Measurements from ENCODE around the gene KIF4A.
A peak's percentile ranks its signal among the peaks of the same experiment; 100 is the strongest.
"Not testable (repeated sequence)": the region's sequence is repeated elsewhere in the genome, so short reads cannot be mapped to it uniquely, and the experiment has no call there.

KIF4A gene

GRCh38 chrX:70289793-70290770 lies at the start of gene KIF4A, which contains the start of gene PDZD11:
Gene KIF4A, plus strand, starts transcription at chrX:70290104. Its CDS starts 355 bp downstream, at chrX:70290459.
Gene PDZD11, minus strand, starts transcription at chrX:70289927. Its CDS starts 586 bp downstream, at chrX:70289341.
- Mint-ChIP-seq H3K4me3 (peak within 1 kb of the TSS; percentile 88), H3K27me3 (ENCODE audit: low read depth) (no peaks in the 10 kb centered on the region), H3K9me3 (no peaks in the 10 kb centered on the region), H3K4me1 (ENCODE audit: low read depth) (peaks cover 26% of the 10 kb centered on the region), H3K36me3 (ENCODE audit: low read depth) (peaks cover 10% of the 10 kb centered on the region), H3K27ac (peak within 1 kb of the TSS; percentile 91)

DNA sequence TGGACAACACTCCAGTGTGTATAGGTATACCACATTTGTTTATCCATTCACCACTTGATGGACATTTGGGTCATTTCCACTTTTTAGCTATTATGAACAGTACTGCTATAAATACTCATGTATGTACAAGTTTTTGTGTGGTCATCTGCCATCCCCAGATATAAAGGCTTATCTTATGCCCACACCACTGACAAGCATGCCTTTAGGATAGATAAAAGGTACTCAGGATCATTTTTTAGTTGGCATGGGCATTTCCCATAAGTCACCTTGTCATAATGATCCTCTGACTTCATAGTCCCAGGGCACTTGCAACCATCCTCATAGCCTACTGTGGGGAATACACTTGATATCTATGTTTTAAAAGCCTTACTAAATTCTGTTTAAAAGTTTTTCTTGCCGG lies 49.2 kb upstream of the KIF4A start:
- H3K36me3 Mint-ChIP-seq (ENCODE audit: low read depth), result no peaks in the 10 kb centered on the region
- no peaks in the 10 kb centered on the region for H3K9me3 Mint-ChIP-seq
- no peaks in the 10 kb centered on the region for H3K27me3 Mint-ChIP-seq (ENCODE audit: low read depth)
- no peaks in the 10 kb centered on the region for H3K4me1 Mint-ChIP-seq (ENCODE audit: low read depth)
- no peak overlapping the region for H3K27ac Mint-ChIP-seq
- no peak overlapping the region for H3K4me3 Mint-ChIP-seq

GRCh38 chrX:70241501-70241900 lies 48.4 kb upstream of the KIF4A start:
- H3K4me1 Mint-ChIP-seq (ENCODE audit: low read depth), result no peaks in the 10 kb centered on the region
- no peak overlapping the region for H3K27ac Mint-ChIP-seq
- no peaks in the 10 kb centered on the region for H3K27me3 Mint-ChIP-seq (ENCODE audit: low read depth)
- no peaks in the 10 kb centered on the region for H3K36me3 Mint-ChIP-seq (ENCODE audit: low read depth)
- no peaks in the 10 kb centered on the region for H3K9me3 Mint-ChIP-seq
- H3K4me3 Mint-ChIP-seq, result no peak overlapping the region

- not testable (repeated sequence) for H3K36me3 Mint-ChIP-seq (ENCODE audit: low read depth); H3K27ac Mint-ChIP-seq; H3K27me3 Mint-ChIP-seq (ENCODE audit: low read depth); H3K4me3 Mint-ChIP-seq; H3K4me1 Mint-ChIP-seq (ENCODE audit: low read depth); H3K9me3 Mint-ChIP-seq
Observed at GRCh38 chrX:70243601-70244000, 46.3 kb upstream of the KIF4A start.

DNA sequence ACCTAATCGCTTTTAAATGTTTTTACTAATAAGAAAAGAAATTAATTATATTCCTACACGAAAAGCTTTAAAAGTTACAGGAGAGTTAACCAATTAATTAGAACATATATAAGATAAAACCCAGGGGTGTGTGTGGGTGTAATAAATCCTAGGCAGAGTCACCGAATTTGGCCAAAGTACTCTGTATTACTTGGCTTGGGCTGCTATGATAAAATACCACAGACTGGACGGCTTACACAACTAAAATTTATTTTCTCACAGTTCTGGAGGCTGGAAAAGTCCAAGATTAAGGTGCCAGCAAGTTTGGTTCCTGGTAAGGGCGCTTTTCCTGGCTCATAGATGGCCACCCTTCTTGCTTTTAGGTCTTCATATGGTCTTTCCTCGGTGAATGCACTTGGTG lies 45.0 kb upstream of the KIF4A start:
- H3K36me3 Mint-ChIP-seq (ENCODE audit: low read depth), result no peaks in the 10 kb centered on the region
- no peak overlapping the region for H3K4me3 Mint-ChIP-seq
- H3K27me3 Mint-ChIP-seq (ENCODE audit: low read depth), result no peaks in the 10 kb centered on the region
- no peaks in the 10 kb centered on the region for H3K9me3 Mint-ChIP-seq
- H3K27ac Mint-ChIP-seq, result no peak overlapping the region
- H3K4me1 Mint-ChIP-seq (ENCODE audit: low read depth), result no peaks in the 10 kb centered on the region

DNA sequence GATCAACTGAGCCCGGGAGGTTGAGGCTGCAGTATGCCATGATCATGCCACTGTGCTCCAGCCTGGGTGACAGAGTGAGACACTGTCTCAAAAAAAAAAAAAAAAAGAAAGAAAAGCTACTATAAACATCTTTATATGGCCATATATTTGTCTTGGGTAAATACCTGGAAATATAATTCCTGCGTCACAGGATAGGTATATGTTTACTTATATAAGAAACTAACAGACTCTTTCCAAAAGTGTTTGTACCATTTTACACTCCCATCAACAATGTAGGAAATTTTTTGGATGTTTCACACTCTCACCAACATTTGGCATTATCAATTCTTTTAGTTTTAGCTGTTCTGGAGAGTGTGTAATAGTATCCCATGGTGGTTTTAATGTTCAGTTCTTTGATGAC lies 42.7 kb upstream of the KIF4A start:
- H3K27me3 Mint-ChIP-seq (ENCODE audit: low read depth), result no peaks in the 10 kb centered on the region
- no peaks in the 10 kb centered on the region for H3K9me3 Mint-ChIP-seq
- no peaks in the 10 kb centered on the region for H3K4me1 Mint-ChIP-seq (ENCODE audit: low read depth)
- no peak overlapping the region for H3K27ac Mint-ChIP-seq
- no peak overlapping the region for H3K4me3 Mint-ChIP-seq
- no peaks in the 10 kb centered on the region for H3K36me3 Mint-ChIP-seq (ENCODE audit: low read depth)

DNA sequence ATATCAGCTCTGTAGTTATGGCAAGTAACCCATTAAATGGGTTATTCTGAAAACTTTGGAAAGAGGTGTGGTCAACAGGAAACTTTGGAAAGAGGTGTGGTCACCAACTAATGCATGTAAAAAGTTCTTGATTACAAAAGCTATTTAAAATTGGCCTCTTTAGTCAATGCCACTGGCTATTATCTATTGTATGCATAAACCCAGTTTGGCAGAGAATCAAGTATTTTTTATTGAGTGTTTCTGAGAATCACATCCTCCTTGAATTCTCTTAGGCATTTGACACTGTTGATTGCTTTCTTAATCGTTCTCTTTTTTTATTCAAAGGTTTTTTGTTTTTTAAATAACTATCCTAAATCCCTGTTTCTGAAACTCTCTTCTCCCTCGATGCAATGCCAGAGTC lies 37.4 kb upstream of the KIF4A start:
- Mint-ChIP-seq H3K27ac (no peak overlapping the region), H3K9me3 (no peaks in the 10 kb centered on the region), H3K4me1 (ENCODE audit: low read depth) (peaks cover 3% of the 10 kb centered on the region), H3K4me3 (no peak overlapping the region), H3K36me3 (ENCODE audit: low read depth) (no peaks in the 10 kb centered on the region), H3K27me3 (ENCODE audit: low read depth) (no peaks in the 10 kb centered on the region)

DNA sequence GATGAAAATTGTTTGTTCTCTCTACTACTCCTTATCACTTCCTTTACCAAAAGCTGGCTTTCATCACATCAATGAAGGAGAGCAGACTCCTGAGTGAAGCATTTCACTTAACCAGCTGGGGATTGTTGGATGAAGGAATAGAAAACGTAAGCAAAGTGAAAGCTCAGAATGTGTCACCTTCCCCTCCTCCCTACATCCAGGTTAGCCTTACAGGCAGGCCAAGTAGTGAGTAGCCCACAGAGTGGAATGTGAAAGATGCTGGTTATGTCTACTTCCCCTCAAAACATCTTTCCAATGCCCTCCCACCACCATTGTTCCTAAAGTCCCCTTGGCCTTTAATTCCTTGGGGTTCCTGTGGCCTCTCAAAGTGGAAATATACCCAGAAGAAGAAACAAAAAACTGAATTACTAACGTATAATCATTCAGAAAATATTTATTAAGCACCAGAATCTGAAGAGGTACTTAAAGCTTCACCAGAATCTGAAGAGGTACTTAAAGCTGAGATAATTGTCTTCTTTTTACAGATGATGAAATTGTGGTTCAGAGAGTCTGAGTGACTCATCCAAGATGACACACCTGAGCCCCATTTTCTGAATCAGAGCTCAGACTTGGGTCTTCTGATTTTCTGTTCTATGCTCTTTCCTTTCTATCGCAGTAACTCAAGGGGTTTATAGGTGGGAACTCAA lies 36.4 kb upstream of the KIF4A start:
- H3K27ac Mint-ChIP-seq, result no peak overlapping the region
- H3K9me3 Mint-ChIP-seq, result no peaks in the 10 kb centered on the region
- H3K27me3 Mint-ChIP-seq (ENCODE audit: low read depth), result no peaks in the 10 kb centered on the region
- H3K4me3 Mint-ChIP-seq, result no peak overlapping the region
- peaks cover 3% of the 10 kb centered on the region for H3K4me1 Mint-ChIP-seq (ENCODE audit: low read depth)
- H3K36me3 Mint-ChIP-seq (ENCODE audit: low read depth), result no peaks in the 10 kb centered on the region

GRCh38 chrX:70254063-70254400 lies 35.9 kb upstream of the KIF4A start:
- Mint-ChIP-seq H3K4me3 (no peak overlapping the region), H3K27me3 (ENCODE audit: low read depth) (no peaks in the 10 kb centered on the region), H3K4me1 (ENCODE audit: low read depth) (peaks cover 3% of the 10 kb centered on the region), H3K36me3 (ENCODE audit: low read depth) (no peaks in the 10 kb centered on the region), H3K27ac (no peak overlapping the region), H3K9me3 (no peaks in the 10 kb centered on the region)

- Mint-ChIP-seq H3K36me3 (ENCODE audit: low read depth) (no peaks in the 10 kb centered on the region), H3K27me3 (ENCODE audit: low read depth) (no peaks in the 10 kb centered on the region), H3K4me1 (ENCODE audit: low read depth) (peaks cover 3% of the 10 kb centered on the region), H3K27ac (no peak overlapping the region), H3K4me3 (no peak overlapping the region), H3K9me3 (no peaks in the 10 kb centered on the region)
Observed at GRCh38 chrX:70254909-70255308, 35.0 kb upstream of the KIF4A start.

GRCh38 chrX:70255452-70255851 lies 34.5 kb upstream of the KIF4A start:
- peaks cover 3% of the 10 kb centered on the region for H3K4me1 Mint-ChIP-seq (ENCODE audit: low read depth)
- no peak overlapping the region for H3K4me3 Mint-ChIP-seq
- no peak overlapping the region for H3K27ac Mint-ChIP-seq
- H3K36me3 Mint-ChIP-seq (ENCODE audit: low read depth), result no peaks in the 10 kb centered on the region
- H3K27me3 Mint-ChIP-seq (ENCODE audit: low read depth), result no peaks in the 10 kb centered on the region
- H3K9me3 Mint-ChIP-seq, result no peaks in the 10 kb centered on the region

DNA sequence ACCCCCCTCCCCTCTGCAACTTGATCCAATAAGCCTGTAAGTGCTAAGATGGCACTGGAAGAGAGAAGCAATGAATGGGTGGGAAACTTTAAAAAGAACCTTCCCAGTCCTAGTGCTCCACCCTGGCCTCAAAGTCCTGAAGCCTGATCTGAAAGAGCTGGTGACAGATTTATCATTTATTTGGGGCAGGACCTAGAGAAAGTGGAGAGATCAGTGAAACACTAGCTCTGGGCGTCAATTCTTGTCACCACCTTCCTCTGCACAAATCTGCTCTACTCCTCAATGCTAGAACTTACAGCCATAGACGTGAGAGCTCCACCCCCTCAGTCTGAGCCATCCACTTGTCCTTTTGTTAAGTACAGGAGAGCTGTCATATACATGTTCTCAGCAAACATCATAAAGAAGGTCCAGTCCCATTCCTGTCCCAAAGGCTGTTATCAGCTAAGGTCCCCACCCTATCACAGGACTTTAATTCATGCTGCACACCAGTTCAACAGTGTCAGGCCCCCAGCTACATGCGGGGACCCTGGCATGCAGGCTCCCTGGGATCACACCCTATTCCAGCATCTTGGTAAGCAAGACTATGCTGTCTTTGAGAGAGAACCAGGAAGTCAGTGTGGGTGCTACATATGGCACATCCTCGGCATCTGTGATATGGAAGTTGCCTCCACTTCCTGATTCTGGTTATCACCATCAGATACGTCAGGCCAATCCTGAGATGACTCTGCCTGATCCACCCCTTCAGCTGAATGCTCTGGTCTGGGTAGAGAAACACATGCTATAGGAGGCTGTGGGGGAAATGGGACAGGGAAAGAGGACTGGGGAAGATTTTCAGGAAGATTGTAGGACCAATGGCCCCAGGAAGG lies 32.2 kb upstream of the KIF4A start:
- no peaks in the 10 kb centered on the region for H3K27me3 Mint-ChIP-seq (ENCODE audit: low read depth)
- peaks cover 3% of the 10 kb centered on the region for H3K4me1 Mint-ChIP-seq (ENCODE audit: low read depth)
- H3K9me3 Mint-ChIP-seq, result no peaks in the 10 kb centered on the region
- no peaks in the 10 kb centered on the region for H3K36me3 Mint-ChIP-seq (ENCODE audit: low read depth)
- H3K4me3 Mint-ChIP-seq, result no peak overlapping the region
- no peak overlapping the region for H3K27ac Mint-ChIP-seq

- Mint-ChIP-seq H3K4me3 (no peak within 1 kb of the TSS), H3K27ac (no peak within 1 kb of the TSS), H3K9me3 (no peaks in the 10 kb centered on the region), H3K27me3 (ENCODE audit: low read depth) (no peaks in the 10 kb centered on the region), H3K4me1 (ENCODE audit: low read depth) (no peaks in the 10 kb centered on the region), H3K36me3 (ENCODE audit: low read depth) (no peaks in the 10 kb centered on the region)
Observed at GRCh38 chrX:70260104-70260503, 29.8 kb upstream of the KIF4A start, which contains the start of gene P2RY4. Gene P2RY4, minus strand, starts transcription at chrX:70260204. Its CDS starts 580 bp downstream, at chrX:70259624.

DNA sequence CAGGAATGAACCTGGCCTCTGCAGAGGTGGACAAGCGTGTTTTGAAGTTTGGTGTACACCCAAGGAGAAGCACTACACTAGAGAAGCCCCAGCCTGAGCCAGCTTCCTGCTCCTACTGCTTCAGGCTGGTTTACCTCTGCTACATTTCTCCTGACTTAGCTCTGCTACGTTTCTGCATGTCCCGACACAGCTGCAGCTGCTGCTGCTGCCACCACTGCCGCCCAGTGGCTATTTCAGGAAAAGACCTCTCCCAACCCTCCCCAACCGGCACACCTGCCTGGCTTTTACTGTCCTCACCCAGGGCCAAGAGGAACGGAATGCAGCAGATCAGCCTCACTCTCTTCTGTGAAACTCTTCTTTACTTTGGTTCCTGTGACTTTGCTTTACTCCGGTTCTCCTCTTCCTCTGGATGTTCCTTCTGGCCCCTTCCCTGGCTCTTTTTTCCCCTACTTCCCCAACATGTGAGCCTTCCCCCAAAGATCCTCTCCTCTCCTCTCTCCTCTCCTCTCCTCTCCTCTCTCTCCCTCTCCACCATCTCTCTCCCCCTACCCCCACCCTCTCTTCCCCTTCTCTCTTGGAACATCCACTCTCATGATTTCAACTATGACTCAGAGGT lies 26.8 kb upstream of the KIF4A start:
- no peak overlapping the region for H3K27ac Mint-ChIP-seq
- H3K4me1 Mint-ChIP-seq (ENCODE audit: low read depth), result no peaks in the 10 kb centered on the region
- H3K27me3 Mint-ChIP-seq (ENCODE audit: low read depth), result no peaks in the 10 kb centered on the region
- no peaks in the 10 kb centered on the region for H3K36me3 Mint-ChIP-seq (ENCODE audit: low read depth)
- no peaks in the 10 kb centered on the region for H3K9me3 Mint-ChIP-seq
- no peak overlapping the region for H3K4me3 Mint-ChIP-seq

Data from T-helper 1 cell treated with Interleukin-12 subunit alpha and Interleukin-12 subunit beta and Interleukin-4 antibody, amounts not matched to agents 30 μg/mL and 1 μg/mL, for 36 hours (primary cell).